ENCODE data around the gene ZNF662. TPM values are rescaled to one million over a fixed set of nuclear protein-coding genes. Genes with fewer than 3 reads are reported as not detected.

Gene ZNF662
- total RNA-seq, 6 experiments from 2014 or later = 0.21 to 1.4 (median 0.51) TPM; not detected in 1

DNA sequence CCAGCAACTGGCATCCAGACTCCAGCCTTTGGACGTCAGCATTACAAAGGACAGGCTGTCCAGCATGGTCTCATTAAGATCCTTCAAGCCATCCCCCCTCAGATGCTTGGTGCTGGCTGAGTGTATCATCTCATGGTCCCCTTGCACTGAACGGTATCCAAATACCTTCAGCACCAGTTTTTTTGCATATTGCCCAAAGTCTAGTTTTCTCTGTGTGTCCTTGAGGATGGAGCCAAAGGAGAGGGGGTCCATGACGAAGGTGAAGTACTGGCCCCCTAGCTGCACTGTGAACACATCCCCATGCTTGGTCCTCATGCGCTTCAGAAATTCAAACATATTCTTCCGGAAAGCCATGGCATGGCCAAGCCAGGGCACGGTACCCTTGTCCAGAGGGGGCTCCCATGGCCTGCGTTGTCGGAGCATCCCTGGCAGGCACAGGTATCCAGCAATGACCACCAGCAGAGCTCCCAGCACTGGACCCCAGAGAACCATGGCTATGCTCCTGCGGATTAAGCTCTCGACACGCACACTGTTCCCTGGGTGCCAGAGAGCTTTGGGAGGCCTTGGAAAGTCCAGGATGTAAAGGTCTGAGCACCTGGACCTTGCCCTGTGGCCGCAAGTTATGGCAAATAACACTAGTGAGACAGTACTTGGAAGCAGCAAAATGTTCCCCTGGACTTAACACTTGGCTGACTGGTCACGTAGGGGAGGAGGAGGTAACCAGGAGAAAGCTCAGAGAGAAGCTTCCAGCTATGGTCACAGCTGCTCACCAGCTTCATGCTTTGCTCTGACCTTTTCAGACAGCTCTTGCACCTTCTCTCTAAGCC lies 30.4 kb upstream of the ZNF662 start, which contains the start of gene CYP8B1:
TSS of gene CYP8B1 (minus strand) at position 555 of the 827 bp plus-strand sequence. CDS start at position 492, 63 bp downstream.
- DNase-seq = no peak
- no peaks in the 10 kb centered on the region for H3K36me3 Mint-ChIP-seq (ENCODE audit: low read depth)
- peaks cover 16% of the 10 kb centered on the region for H3K27me3 Mint-ChIP-seq (ENCODE audit: insufficient read depth)
- H3K9me3 Mint-ChIP-seq = no peaks in the 10 kb centered on the region
- H3K4me1 Mint-ChIP-seq (ENCODE audit: low read depth) = no peaks in the 10 kb centered on the region
- TF ChIP-seq, protein P1, sequence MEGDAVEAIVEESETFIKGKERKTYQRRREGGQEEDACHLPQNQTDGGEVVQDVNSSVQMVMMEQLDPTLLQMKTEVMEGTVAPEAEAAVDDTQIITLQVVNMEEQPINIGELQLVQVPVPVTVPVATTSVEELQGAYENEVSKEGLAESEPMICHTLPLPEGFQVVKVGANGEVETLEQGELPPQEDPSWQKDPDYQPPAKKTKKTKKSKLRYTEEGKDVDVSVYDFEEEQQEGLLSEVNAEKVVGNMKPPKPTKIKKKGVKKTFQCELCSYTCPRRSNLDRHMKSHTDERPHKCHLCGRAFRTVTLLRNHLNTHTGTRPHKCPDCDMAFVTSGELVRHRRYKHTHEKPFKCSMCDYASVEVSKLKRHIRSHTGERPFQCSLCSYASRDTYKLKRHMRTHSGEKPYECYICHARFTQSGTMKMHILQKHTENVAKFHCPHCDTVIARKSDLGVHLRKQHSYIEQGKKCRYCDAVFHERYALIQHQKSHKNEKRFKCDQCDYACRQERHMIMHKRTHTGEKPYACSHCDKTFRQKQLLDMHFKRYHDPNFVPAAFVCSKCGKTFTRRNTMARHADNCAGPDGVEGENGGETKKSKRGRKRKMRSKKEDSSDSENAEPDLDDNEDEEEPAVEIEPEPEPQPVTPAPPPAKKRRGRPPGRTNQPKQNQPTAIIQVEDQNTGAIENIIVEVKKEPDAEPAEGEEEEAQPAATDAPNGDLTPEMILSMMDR (IDR thresholded peaks at IDR 0.05) = no peak
- no peak within 1 kb of the TSS for H3K27ac Mint-ChIP-seq
- no peak within 1 kb of the TSS for H3K4me3 Mint-ChIP-seq

DNA sequence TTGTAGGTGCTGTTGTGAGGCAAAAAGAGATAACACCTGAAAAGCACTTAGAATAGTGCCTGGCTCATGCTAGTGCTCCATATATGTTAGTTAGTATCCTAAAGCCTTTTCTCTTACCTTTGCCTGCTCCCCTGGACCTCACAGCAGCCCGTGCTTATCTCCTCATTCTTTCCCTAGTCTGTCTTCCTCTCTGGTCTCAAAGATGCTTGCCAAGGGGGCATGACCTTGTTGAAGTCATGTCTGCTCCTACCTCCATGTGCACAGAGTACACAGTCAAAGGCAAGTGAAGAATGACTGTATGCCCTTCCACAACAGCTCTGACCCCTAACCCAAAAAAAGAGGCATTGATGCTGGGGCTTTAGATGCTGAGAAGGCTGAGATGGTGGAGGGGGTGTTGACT lies 29.5 kb upstream of the ZNF662 start:
- Mint-ChIP-seq H3K4me3 (no peak overlapping the region), H3K27me3 (ENCODE audit: insufficient read depth) (peaks cover 16% of the 10 kb centered on the region)
- TF ChIP-seq, protein P1 (IDR thresholded peaks at IDR 0.05) = no peak

GRCh38 chr3:42876940-42877720 lies 28.8 kb upstream of the ZNF662 start:
- no peak for DNase-seq
- TF ChIP-seq, protein P1 (IDR thresholded peaks at IDR 0.05) = no peak
- peaks cover 16% of the 10 kb centered on the region for H3K27me3 Mint-ChIP-seq (ENCODE audit: insufficient read depth)
- no peaks in the 10 kb centered on the region for H3K36me3 Mint-ChIP-seq (ENCODE audit: low read depth)
- H3K4me3 Mint-ChIP-seq = no peak overlapping the region
- H3K4me1 Mint-ChIP-seq (ENCODE audit: low read depth) = peaks cover 9% of the 10 kb centered on the region
- H3K9me3 Mint-ChIP-seq = no peaks in the 10 kb centered on the region
- no peak overlapping the region for H3K27ac Mint-ChIP-seq

More for the DNA sequence above, 29.5 kb upstream of the ZNF662 start:
- Mint-ChIP-seq H3K27ac (no peak overlapping the region), H3K36me3 (ENCODE audit: low read depth) (no peaks in the 10 kb centered on the region), H3K9me3 (no peaks in the 10 kb centered on the region), H3K4me1 (ENCODE audit: low read depth) (peaks cover 6% of the 10 kb centered on the region)
- no peak for DNase-seq

DNA sequence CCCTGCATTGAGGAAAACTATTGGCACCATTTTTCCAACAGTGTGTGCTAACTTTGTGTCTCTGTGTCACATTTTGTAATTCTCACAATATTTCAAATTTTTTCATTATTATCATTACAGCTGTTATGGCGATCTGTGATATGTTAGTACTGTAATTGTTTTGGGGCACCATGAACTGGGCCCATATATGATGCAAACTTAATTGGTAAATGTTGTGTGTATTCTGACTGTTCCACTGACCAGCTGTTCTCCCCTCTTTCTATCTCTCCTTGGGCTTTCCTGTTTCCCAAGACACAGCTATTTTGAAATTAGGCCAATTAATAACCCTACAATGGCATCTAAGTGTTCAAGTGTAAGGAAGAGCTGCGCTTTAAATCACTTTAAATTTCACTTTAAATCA lies 28.1 kb upstream of the ZNF662 start:
- no peak for DNase-seq
- TF ChIP-seq, protein P1 (IDR thresholded peaks at IDR 0.05) = no peak
- Mint-ChIP-seq H3K36me3 (ENCODE audit: low read depth) (no peaks in the 10 kb centered on the region), H3K27me3 (ENCODE audit: insufficient read depth) (peaks cover 15% of the 10 kb centered on the region), H3K4me1 (ENCODE audit: low read depth) (peaks cover 9% of the 10 kb centered on the region), H3K9me3 (no peaks in the 10 kb centered on the region), H3K4me3 (no peak overlapping the region), H3K27ac (no peak overlapping the region)

DNA sequence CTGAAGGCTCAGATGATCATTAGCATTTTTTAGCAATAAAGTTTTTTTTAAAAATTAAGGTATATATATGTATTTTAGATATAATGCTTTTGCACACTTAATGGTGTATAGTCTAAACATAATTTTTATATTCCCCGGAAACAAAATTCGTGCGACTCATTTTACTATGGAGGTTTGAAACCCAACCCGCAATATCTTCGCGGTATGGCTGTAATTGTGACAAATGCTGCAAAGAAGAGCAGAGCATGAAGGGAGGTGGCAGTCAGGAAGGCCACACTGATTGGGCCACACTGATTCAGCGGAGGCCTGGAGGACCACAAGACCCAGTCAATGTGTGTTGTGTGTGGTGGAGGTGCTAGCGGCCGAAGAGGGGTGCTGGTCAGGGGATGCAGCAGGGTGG lies 25.8 kb upstream of the ZNF662 start:
- TF ChIP-seq, protein P1 (IDR thresholded peaks at IDR 0.05) = no peak
- H3K4me1 Mint-ChIP-seq (ENCODE audit: low read depth) = peaks cover 15% of the 10 kb centered on the region
- no peaks in the 10 kb centered on the region for H3K9me3 Mint-ChIP-seq
- peaks cover 9% of the 10 kb centered on the region for H3K27me3 Mint-ChIP-seq (ENCODE audit: insufficient read depth)
- H3K4me3 Mint-ChIP-seq = peak overlapping the region; percentile 87
- DNase-seq = no peak
- no peaks in the 10 kb centered on the region for H3K36me3 Mint-ChIP-seq (ENCODE audit: low read depth)
- H3K27ac Mint-ChIP-seq = no peak overlapping the region
